ENCODE results near the gene UBR1. TPM values are rescaled to one million over a fixed set of nuclear protein-coding genes. Genes with fewer than 3 reads are reported as not detected.
"Not testable (repeated sequence)": the region's sequence is repeated elsewhere in the genome, so short reads cannot be mapped to it uniquely, and the experiment has no call there.

The UBR1 gene
- total RNA-seq, 1 experiment from 2014 or later, result 22.3 TPM

GRCh38 chr15:43007551-43007950, 98.3 kb downstream of the UBR1 start:
- BruUV-seq (replicated peaks), result no TSS peak
- POLR2A ChIA-PET, result no interaction called here
- H3K4me1 Mint-ChIP-seq (ENCODE audit: low read depth, unreplicated experiment), result no peaks in the 10 kb centered on the region

GRCh38 chr15:43006991-43007390, 98.8 kb downstream of the UBR1 start:
- Mint-ChIP-seq H3K9me3 (ENCODE audit: unreplicated experiment) (no peaks in the 10 kb centered on the region), H3K27me3 (ENCODE audit: insufficient read depth, unreplicated experiment) (no peaks in the 10 kb centered on the region), H3K4me1 (ENCODE audit: low read depth, unreplicated experiment) (no peaks in the 10 kb centered on the region), H3K27ac (ENCODE audit: unreplicated experiment) (no peak overlapping the region), H3K4me3 (ENCODE audit: unreplicated experiment) (no peak overlapping the region), H3K36me3 (ENCODE audit: insufficient read depth, unreplicated experiment) (peaks cover 23% of the 10 kb centered on the region)
- TF ChIP-seq CTCF (IDR thresholded peaks at IDR 0.05; ENCODE audit: insufficient read depth in 1 of 2, low read depth in 1 of 2, low read length in 1 of 2, severe bottlenecking in 1 of 2, unreplicated experiment in 1 of 2), result no peak
- no peak for DNase-seq
- BruUV-seq (replicated peaks), result no TSS peak
- Histone ChIP-seq H3K4me1 (no peaks in the 10 kb centered on the region), H3K9me3 (no peaks in the 10 kb centered on the region), H3K27me3 (replicated peaks; ENCODE audit: control insufficient read depth, insufficient read depth, low read length) (no peaks in the 10 kb centered on the region), H3K36me3 (ENCODE audit: control insufficient read depth, insufficient read depth, low read length) (peaks cover 2% of the 10 kb centered on the region), H3K4me3 (ENCODE audit: low read depth, low read length) (no peak overlapping the region)
- ChIA-PET CTCF (no interaction called here), POLR2A (no interaction called here)
- intact Hi-C loops (cut with micrococcal nuclease; ENCODE audit: unreplicated experiment), result no loop called here

More at GRCh38 chr15:43007551-43007950, 98.3 kb downstream of the UBR1 start:
- intact Hi-C loops (cut with micrococcal nuclease; ENCODE audit: unreplicated experiment), result no loop called here
- no peak overlapping the region for H3K4me3 Mint-ChIP-seq (ENCODE audit: unreplicated experiment)
- H3K36me3 Mint-ChIP-seq (ENCODE audit: insufficient read depth, unreplicated experiment), result peaks cover 23% of the 10 kb centered on the region
- no peaks in the 10 kb centered on the region for H3K27me3 ChIP-seq (replicated peaks; ENCODE audit: control insufficient read depth, insufficient read depth, low read length)
- H3K36me3 ChIP-seq (ENCODE audit: control insufficient read depth, insufficient read depth, low read length), result peaks cover 2% of the 10 kb centered on the region
- H3K27ac Mint-ChIP-seq (ENCODE audit: unreplicated experiment), result no peak overlapping the region
- DNase-seq, result no peak
- no peaks in the 10 kb centered on the region for H3K9me3 Mint-ChIP-seq (ENCODE audit: unreplicated experiment)
- no peaks in the 10 kb centered on the region for H3K4me1 ChIP-seq
- H3K4me3 ChIP-seq (ENCODE audit: low read depth, low read length), result no peak overlapping the region
- no peaks in the 10 kb centered on the region for H3K27me3 Mint-ChIP-seq (ENCODE audit: insufficient read depth, unreplicated experiment)
- H3K9me3 ChIP-seq, result no peaks in the 10 kb centered on the region
- no peak for TF ChIP-seq CTCF (IDR thresholded peaks at IDR 0.05; ENCODE audit: insufficient read depth in 1 of 2, low read depth in 1 of 2, low read length in 1 of 2, severe bottlenecking in 1 of 2, unreplicated experiment in 1 of 2)
- CTCF ChIA-PET, result no interaction called here

GRCh38 chr15:43004886-43005595, 100.8 kb downstream of the UBR1 start:
- H3K9me3 Mint-ChIP-seq (ENCODE audit: unreplicated experiment); H3K4me1 ChIP-seq; H3K4me3 Mint-ChIP-seq (ENCODE audit: unreplicated experiment); CTCF ChIA-PET; H3K9me3 ChIP-seq; H3K4me1 Mint-ChIP-seq (ENCODE audit: low read depth, unreplicated experiment); H3K27ac Mint-ChIP-seq (ENCODE audit: unreplicated experiment); DNase-seq; intact Hi-C loops (cut with micrococcal nuclease; ENCODE audit: unreplicated experiment); H3K4me3 ChIP-seq (ENCODE audit: low read depth, low read length); H3K36me3 ChIP-seq (ENCODE audit: control insufficient read depth, insufficient read depth, low read length); POLR2A ChIA-PET; BruUV-seq (replicated peaks); H3K27me3 Mint-ChIP-seq (ENCODE audit: insufficient read depth, unreplicated experiment); H3K27me3 ChIP-seq (replicated peaks; ENCODE audit: control insufficient read depth, insufficient read depth, low read length): not testable (repeated sequence)
- peaks cover 23% of the 10 kb centered on the region for H3K36me3 Mint-ChIP-seq (ENCODE audit: insufficient read depth, unreplicated experiment)
